H9 (cell line): ENCODE results near the gene SHE. TPM values are rescaled to one million over a fixed set of nuclear protein-coding genes. Genes with fewer than 3 reads are reported as not detected.

Experiments used
- DNase-seq: peaks from one replicate; pipeline ENCODE4 v3.0.0-alpha.2; 2017
- H2AFZ ChIP-seq: one replicate; pipeline ENCODE4 v1.6.1; 2013; ENCODE audit warnings: mild to moderate bottlenecking, low read length, control low read depth, moderate library complexity
- H2AK5ac ChIP-seq: 2 replicates; pipeline ENCODE4 v1.6.1; 2013; ENCODE audit warnings: low read length, control low read depth, mixed read lengths; ENCODE audit not compliant: insufficient read length
- H2BK120ac ChIP-seq: one replicate; pipeline ENCODE4 v1.6.1; 2013; ENCODE audit warnings: low read depth, mild to moderate bottlenecking, low read length, control low read depth, inconsistent platforms; ENCODE audit not compliant: poor library complexity, severe bottlenecking
- H2BK12ac ChIP-seq: 2 replicates; pipeline ENCODE4 v1.6.1; 2013; ENCODE audit warnings: low read length, control low read depth, mixed read lengths, low read depth; ENCODE audit not compliant: insufficient read length
- H2BK15ac ChIP-seq: 2 replicates; pipeline ENCODE4 v1.6.1; 2013; ENCODE audit warnings: low read depth, low read length, control low read depth
- H2BK20ac ChIP-seq: one replicate; pipeline ENCODE4 v1.6.1; 2013; ENCODE audit warnings: low read depth, mild to moderate bottlenecking, low read length, control low read depth, inconsistent platforms; ENCODE audit not compliant: poor library complexity, severe bottlenecking
- H2BK5ac ChIP-seq: 2 replicates; pipeline ENCODE4 v1.6.1; 2013; ENCODE audit warnings: low read length, control low read depth, mixed read lengths; ENCODE audit not compliant: insufficient read length
- H3K14ac ChIP-seq: 2 replicates; pipeline ENCODE4 v1.6.1; 2013; ENCODE audit warnings: low read length, control low read depth; ENCODE audit not compliant: insufficient read depth
- H3K18ac ChIP-seq: 2 replicates; pipeline ENCODE4 v1.6.1; 2013; ENCODE audit warnings: low read depth, mild to moderate bottlenecking, mixed read lengths, low read length, control low read depth; ENCODE audit not compliant: insufficient read length
- H3K23ac ChIP-seq: 2 replicates; pipeline ENCODE4 v1.6.1; 2013; ENCODE audit warnings: low read length, control low read depth, mixed read lengths, low read depth; ENCODE audit not compliant: insufficient read length
- H3K23me2 ChIP-seq: 2 replicates; pipeline ENCODE4 v1.6.1; 2013; ENCODE audit warnings: low read depth, mild to moderate bottlenecking, mixed read lengths, low read length, control low read depth; ENCODE audit not compliant: insufficient read length, poor library complexity, severe bottlenecking
- H3K27ac ChIP-seq: 2 replicates; pipeline ENCODE4 v1.5.1; 2013; ENCODE audit warnings: low read length, control low read depth, mixed read lengths, low read depth; ENCODE audit not compliant: insufficient read length
- H3K27me3 ChIP-seq: 2 replicates; pipeline ENCODE4 v1.6.1; 2013; ENCODE audit warnings: low read length, control low read depth, inconsistent platforms; ENCODE audit not compliant: insufficient read depth
- H3K4ac ChIP-seq: 2 replicates; pipeline ENCODE4 v1.6.1; 2013; ENCODE audit warnings: low read depth, mild to moderate bottlenecking, control low read depth, inconsistent platforms, low read length, moderate library complexity
- H3K4me1 ChIP-seq: 2 replicates; pipeline ENCODE4 v1.6.1; 2013; ENCODE audit warnings: low read length, control low read depth, inconsistent platforms; ENCODE audit not compliant: insufficient read depth
- H3K4me2 ChIP-seq: 2 replicates; pipeline ENCODE4 v1.6.1; 2013; ENCODE audit warnings: low read length, control low read depth, mixed read lengths; ENCODE audit not compliant: insufficient read length, insufficient read depth
- H3K56ac ChIP-seq: 2 replicates; pipeline ENCODE4 v1.6.1; 2013; ENCODE audit warnings: low read depth, mild to moderate bottlenecking, mixed read lengths, low read length, control low read depth; ENCODE audit not compliant: insufficient read length
- H3K79me1 ChIP-seq: 2 replicates; pipeline ENCODE4 v1.6.1; 2013; ENCODE audit warnings: low read depth, mild to moderate bottlenecking, moderate library complexity, low read length, control low read depth, inconsistent platforms; ENCODE audit not compliant: insufficient read depth, poor library complexity, severe bottlenecking
- H3K79me2 ChIP-seq: 2 replicates; pipeline ENCODE4 v1.6.1; 2013; ENCODE audit warnings: low read length, control low read depth, inconsistent platforms; ENCODE audit not compliant: insufficient read depth
- H3K9ac ChIP-seq: 2 replicates; pipeline ENCODE4 v1.6.1; 2013; ENCODE audit warnings: low read length, control low read depth, mixed read lengths; ENCODE audit not compliant: insufficient read length; ENCODE audit errors: extremely low read depth
- H3K9me3 ChIP-seq: one replicate; pipeline ENCODE4 v1.6.1; 2013; ENCODE audit warnings: low read depth, low read length, inconsistent platforms; ENCODE audit not compliant: control insufficient read depth
- H3T11ph ChIP-seq: one replicate; pipeline ENCODE4 v1.6.1; 2013; ENCODE audit warnings: mild to moderate bottlenecking, low read length, control low read depth, inconsistent platforms
- H4K20me1 ChIP-seq: one replicate; pipeline ENCODE4 v1.6.1; 2013; ENCODE audit not compliant: control insufficient read depth, insufficient read length, insufficient read depth
- H4K5ac ChIP-seq: 2 replicates; pipeline ENCODE4 v1.6.1; 2013; ENCODE audit warnings: low read depth, mild to moderate bottlenecking, mixed read lengths, low read length, control low read depth; ENCODE audit not compliant: insufficient read length
- H4K8ac ChIP-seq: replicated peaks from 2 replicates; pipeline ENCODE4 v1.6.1; 2013; ENCODE audit warnings: low read length, control low read depth, mixed read lengths, low read depth; ENCODE audit not compliant: insufficient read length
- H4K91ac ChIP-seq: 2 replicates; pipeline ENCODE4 v1.6.1; 2013; ENCODE audit warnings: low read depth, mild to moderate bottlenecking, moderate library complexity, mixed read lengths, low read length, control low read depth; ENCODE audit not compliant: insufficient read length
- H3K27ac Mint-ChIP-seq, 3 experiments: 2 replicates in 2 of 3; 3 replicates in 1 of 3; pipeline ENCODE4 v1.8.0; 2020 to 2021; ENCODE audit warnings: mixed read lengths in 3 of 3, mild to moderate bottlenecking in 1 of 3, moderate library complexity in 1 of 3
- H3K27me3 Mint-ChIP-seq: 2 replicates; pipeline ENCODE4 v1.8.0; 2021; ENCODE audit warnings: low read depth, mild to moderate bottlenecking, moderate library complexity, mixed read lengths
- H3K36me3 Mint-ChIP-seq, 3 experiments: 2 replicates in 2 of 3; 3 replicates in 1 of 3; pipeline ENCODE4 v1.8.0; 2020 to 2021; ENCODE audit warnings: low read depth in 3 of 3, mixed read lengths in 3 of 3; ENCODE audit not compliant: insufficient read depth in 1 of 3
- H3K4me1 Mint-ChIP-seq, 2 experiments: 2 replicates each; pipeline ENCODE4 v1.8.0; 2020; ENCODE audit warnings: mixed read lengths in 2 of 2
- H3K4me3 Mint-ChIP-seq, 2 experiments: 2 replicates in 1 of 2; 3 replicates in 1 of 2; pipeline ENCODE4 v1.8.0; 2020 to 2021; ENCODE audit warnings: mild to moderate bottlenecking in 2 of 2, mixed read lengths in 2 of 2, moderate library complexity in 1 of 2
- H3K9me3 Mint-ChIP-seq, 2 experiments: 2 replicates in 1 of 2; 3 replicates in 1 of 2; pipeline ENCODE4 v1.8.0; 2020; ENCODE audit warnings: mild to moderate bottlenecking in 2 of 2, mixed read lengths in 2 of 2, moderate library complexity in 1 of 2
- WGBS: extraction: QIAGEN DNeasy Blood & Tissue Kit; methylation state at CpG from one replicate; pipeline ENCODE4 v1.1.7; 2013; ENCODE audit warnings: missing lambda C conversion rate, low lambda C conversion rate, mixed read lengths; ENCODE audit not compliant: insufficient read length; ENCODE audit errors: extremely low coverage; 5-methylcytosine and 5-hydroxymethylcytosine counted together
- total RNA-seq: library from RNA; stranded (reverse); gene quantifications from 2 replicates; pipeline ENCODE4 v1.2.1, GENCODE V29; 2021
- TF ChIP-seq, protein P1 (sequence below): fragments of 200-600 bp; sonication (generic); conservative IDR thresholded peaks from 3 replicates; pipeline ENCODE4 v1.8.0; 2021; ENCODE audit warnings: antibody characterized with exemption, mild to moderate bottlenecking

The SHE gene
- total RNA-seq, 1 experiment from 2014 or later, result 0.48 TPM

DNA sequence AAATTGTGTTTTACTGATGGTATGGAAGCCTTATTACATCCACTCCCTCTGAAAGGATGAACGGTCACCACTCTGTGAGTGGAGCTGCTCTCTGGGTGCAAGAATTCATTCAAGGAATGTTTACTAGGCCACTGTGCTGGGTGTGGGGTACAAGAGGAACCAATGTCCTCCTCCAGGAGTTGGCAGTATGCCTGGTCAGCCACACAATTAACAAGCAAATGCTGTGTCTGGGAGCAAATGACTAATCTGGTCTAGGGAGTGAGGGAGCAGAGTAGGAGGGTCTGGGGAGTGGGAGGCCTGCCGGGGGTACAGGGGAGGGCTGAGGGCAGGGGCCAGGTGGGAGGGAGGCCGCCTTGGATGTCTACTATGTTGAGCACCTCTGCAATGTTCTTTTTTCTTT, 27.4 kb downstream of the SHE start:
- H3K18ac ChIP-seq, result no peak overlapping the region
- Mint-ChIP-seq H3K36me3 (no peaks in the 10 kb centered on the region), H3K27me3 (no peaks in the 10 kb centered on the region), H3K9me3 (no peaks in the 10 kb centered on the region), H3K27ac (peak overlapping the region in 2 of 3 experiments; percentile 79 to 84; a peak in 2 of 7 replicates), H3K4me3 (no peak overlapping the region), H3K4me1 (peaks cover 4 to 8% of the 10 kb centered on the region in 2 experiments)
- DNase-seq, result no peak
- no peak overlapping the region for H3T11ph ChIP-seq
- TF ChIP-seq, protein P1, sequence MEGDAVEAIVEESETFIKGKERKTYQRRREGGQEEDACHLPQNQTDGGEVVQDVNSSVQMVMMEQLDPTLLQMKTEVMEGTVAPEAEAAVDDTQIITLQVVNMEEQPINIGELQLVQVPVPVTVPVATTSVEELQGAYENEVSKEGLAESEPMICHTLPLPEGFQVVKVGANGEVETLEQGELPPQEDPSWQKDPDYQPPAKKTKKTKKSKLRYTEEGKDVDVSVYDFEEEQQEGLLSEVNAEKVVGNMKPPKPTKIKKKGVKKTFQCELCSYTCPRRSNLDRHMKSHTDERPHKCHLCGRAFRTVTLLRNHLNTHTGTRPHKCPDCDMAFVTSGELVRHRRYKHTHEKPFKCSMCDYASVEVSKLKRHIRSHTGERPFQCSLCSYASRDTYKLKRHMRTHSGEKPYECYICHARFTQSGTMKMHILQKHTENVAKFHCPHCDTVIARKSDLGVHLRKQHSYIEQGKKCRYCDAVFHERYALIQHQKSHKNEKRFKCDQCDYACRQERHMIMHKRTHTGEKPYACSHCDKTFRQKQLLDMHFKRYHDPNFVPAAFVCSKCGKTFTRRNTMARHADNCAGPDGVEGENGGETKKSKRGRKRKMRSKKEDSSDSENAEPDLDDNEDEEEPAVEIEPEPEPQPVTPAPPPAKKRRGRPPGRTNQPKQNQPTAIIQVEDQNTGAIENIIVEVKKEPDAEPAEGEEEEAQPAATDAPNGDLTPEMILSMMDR, result no peak
- H3K4me2 ChIP-seq, result no peak overlapping the region
- H4K5ac ChIP-seq, result no peak overlapping the region
- no peak overlapping the region for H2BK15ac ChIP-seq
- H2BK120ac ChIP-seq, result no peak overlapping the region
- no peaks in the 10 kb centered on the region for H4K20me1 ChIP-seq
- H3K14ac ChIP-seq, result no peak overlapping the region
- no peaks in the 10 kb centered on the region for H3K9me3 ChIP-seq
- H3K23ac ChIP-seq, result no peak overlapping the region
- H3K9ac ChIP-seq, result no peak overlapping the region
- no peak overlapping the region for H4K91ac ChIP-seq
- H2BK20ac ChIP-seq, result no peak overlapping the region
- 0 out of 2 replicates have a peak, but pooled peaks cover 3% of the 10 kb centered on the region for H3K4me1 ChIP-seq
- no peaks in the 10 kb centered on the region for H3K23me2 ChIP-seq
- no CpG with 5 or more reads among the region's 3 CpGs for WGBS
- no peak overlapping the region for H3K56ac ChIP-seq
- H4K8ac ChIP-seq, result no peak overlapping the region
- H2AFZ ChIP-seq, result no peak overlapping the region
- H3K79me2 ChIP-seq, result no peaks in the 10 kb centered on the region
- H3K27ac ChIP-seq, result no peak overlapping the region
- H3K79me1 ChIP-seq, result no peaks in the 10 kb centered on the region
- H3K27me3 ChIP-seq, result no peaks in the 10 kb centered on the region
- H2BK5ac ChIP-seq, result no peak overlapping the region
- H2AK5ac ChIP-seq, result no peak overlapping the region
- H2BK12ac ChIP-seq, result no peak overlapping the region
- no peak overlapping the region for H3K4ac ChIP-seq
